RWPE1 (cell line): Measurements from ENCODE around the gene TELO2.
"Not testable (repeated sequence)": the region's sequence is repeated elsewhere in the genome, so short reads cannot be mapped to it uniquely, and the experiment has no call there.

Experiments used
- CTCF ChIA-PET: fragments of 350-600 bp; sonication (Branson Sonifier 250); formaldehyde crosslinking; extraction: SDS; loops from one replicate; lab custom pipeline; 2021; lab: Yijun Ruan, JAX
- POLR2A ChIA-PET: fragments of 400-600 bp; formaldehyde crosslinking; extraction: SDS; loops from one replicate; lab custom pipeline; 2020; ENCODE audit warnings: antibody characterized with exemption; ENCODE audit not compliant: low non-redundant PET; lab: Yijun Ruan, JAX
- DNase-seq: peaks from one replicate; pipeline ENCODE4 v3.0.0; 2012; ENCODE audit warnings: low spot score
- H3K27ac ChIP-seq: fragments of 450-650 bp; 2 replicates; pipeline ENCODE4 v1.5.1; 2017
- TF ChIP-seq, protein P1 (sequence below): fragments of 450-650 bp; conservative IDR thresholded peaks from 2 replicates; pipeline ENCODE4 v1.5.1; 2017; ENCODE audit warnings: low read depth, mild to moderate bottlenecking

Gene TELO2

GRCh38 chr16:1464196-1464893, 28.8 kb upstream of the TELO2 start:
- TF ChIP-seq, protein P1, sequence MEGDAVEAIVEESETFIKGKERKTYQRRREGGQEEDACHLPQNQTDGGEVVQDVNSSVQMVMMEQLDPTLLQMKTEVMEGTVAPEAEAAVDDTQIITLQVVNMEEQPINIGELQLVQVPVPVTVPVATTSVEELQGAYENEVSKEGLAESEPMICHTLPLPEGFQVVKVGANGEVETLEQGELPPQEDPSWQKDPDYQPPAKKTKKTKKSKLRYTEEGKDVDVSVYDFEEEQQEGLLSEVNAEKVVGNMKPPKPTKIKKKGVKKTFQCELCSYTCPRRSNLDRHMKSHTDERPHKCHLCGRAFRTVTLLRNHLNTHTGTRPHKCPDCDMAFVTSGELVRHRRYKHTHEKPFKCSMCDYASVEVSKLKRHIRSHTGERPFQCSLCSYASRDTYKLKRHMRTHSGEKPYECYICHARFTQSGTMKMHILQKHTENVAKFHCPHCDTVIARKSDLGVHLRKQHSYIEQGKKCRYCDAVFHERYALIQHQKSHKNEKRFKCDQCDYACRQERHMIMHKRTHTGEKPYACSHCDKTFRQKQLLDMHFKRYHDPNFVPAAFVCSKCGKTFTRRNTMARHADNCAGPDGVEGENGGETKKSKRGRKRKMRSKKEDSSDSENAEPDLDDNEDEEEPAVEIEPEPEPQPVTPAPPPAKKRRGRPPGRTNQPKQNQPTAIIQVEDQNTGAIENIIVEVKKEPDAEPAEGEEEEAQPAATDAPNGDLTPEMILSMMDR, result no peak
- ChIA-PET CTCF (interaction anchor here (0.5 to 0.7 kb wide), 3 partner anchors 9 to 815 kb away, joined by 3 to 4 read pairs (median 3); no protein-coding TSS in a partner anchor), POLR2A (no interaction called here)
- H3K27ac ChIP-seq, result no peak overlapping the region; the same call in 1 of the 2 replicates
- DNase-seq, result no peak

DNA sequence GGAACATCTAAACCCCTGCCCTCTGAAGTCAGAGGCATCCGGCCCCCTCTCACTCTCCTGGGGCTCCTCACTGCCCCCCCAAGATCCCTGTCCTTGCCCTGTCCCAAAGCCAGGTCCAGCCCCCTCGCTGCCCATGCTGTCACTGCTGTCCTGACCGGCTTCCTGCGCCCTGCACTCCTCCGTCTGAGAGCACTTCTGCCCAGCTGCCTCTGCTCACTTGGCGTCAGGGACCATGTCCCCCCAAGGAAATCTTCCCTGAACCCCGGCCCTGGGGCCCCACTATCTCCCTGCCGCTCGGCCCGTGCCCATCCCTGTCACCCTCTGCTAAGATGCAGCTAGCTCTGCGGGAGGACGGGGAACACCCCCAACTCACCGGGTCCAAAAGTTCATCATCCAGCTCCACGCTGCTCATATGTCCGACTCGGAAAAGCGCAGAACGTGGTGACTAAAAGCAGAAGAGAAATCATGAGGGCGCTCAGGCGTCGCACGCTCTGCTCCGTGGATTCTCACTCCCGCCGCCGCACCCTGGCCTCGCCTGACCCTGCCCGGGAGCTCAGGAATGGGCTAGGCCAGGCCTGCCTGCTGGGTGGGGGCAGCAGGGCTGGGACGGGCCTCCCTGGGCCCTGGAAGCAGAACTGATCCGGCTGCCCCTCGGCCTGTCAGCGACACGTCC, 28.1 kb upstream of the TELO2 start:
- TF ChIP-seq, protein P1, result no peak
- POLR2A ChIA-PET, result interaction anchor here (0.6 kb wide), 1 partner anchor 213 kb away, joined by 3 read pairs; the partner anchor contains the start of gene JPT2
- H3K27ac ChIP-seq, result no peak overlapping the region
- CTCF ChIA-PET, result interaction anchor here (0.5 to 0.6 kb wide), 2 partner anchors 245 to 814 kb away, joined by 3 to 4 read pairs; no protein-coding TSS in a partner anchor
- DNase-seq, result no peak

DNA sequence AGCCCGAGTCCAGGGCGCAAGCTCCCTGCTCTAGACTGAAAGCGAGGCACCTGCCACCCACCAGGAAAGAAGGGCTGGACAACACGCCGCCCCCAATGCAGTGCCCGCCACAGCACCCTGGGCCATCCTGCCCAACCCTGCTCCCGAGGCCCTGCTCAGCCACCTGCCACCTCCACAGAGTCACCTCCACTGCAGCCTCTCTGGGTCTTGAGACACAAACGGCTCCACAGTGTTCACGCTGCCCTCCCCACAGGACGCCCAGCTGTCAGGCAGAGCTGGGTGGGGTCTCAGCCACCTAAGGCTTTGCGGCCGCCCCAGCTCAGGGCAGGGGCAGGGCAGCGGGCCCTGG, 27.6 kb upstream of the TELO2 start:
- POLR2A ChIA-PET, result interaction anchor here (0.6 kb wide), 1 partner anchor 213 kb away, joined by 3 read pairs; the partner anchor contains the start of gene JPT2
- CTCF ChIA-PET, result no interaction called here
- H3K27ac ChIP-seq, result no peak overlapping the region

DNA sequence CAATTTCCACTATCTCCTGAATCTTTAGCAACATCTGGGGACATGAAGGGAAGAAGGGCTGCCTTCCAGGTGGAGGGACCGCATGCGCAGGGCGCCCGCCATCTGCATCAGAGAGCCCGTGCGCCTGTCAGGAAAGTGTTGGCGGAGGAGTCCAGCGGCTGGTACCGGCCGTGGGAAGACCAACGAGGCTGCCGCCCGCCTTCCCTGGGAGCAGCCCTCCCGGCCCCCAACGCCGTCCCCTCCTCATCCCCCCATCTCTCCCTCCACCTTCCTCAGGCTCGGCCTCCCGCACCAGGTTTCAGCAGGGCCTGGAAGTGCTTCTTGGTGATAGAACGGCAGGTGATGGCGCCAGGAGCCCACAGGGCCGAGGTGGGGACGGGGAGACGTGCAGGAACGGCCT, 27.1 kb upstream of the TELO2 start:
- POLR2A ChIA-PET, result no interaction called here
- CTCF ChIA-PET, result no interaction called here
- no peak for DNase-seq
- TF ChIP-seq, protein P1, result no peak
- H3K27ac ChIP-seq, result no peak overlapping the region

More for the DNA sequence above, 27.6 kb upstream of the TELO2 start:
- TF ChIP-seq, protein P1, result no peak
- no peak for DNase-seq

DNA sequence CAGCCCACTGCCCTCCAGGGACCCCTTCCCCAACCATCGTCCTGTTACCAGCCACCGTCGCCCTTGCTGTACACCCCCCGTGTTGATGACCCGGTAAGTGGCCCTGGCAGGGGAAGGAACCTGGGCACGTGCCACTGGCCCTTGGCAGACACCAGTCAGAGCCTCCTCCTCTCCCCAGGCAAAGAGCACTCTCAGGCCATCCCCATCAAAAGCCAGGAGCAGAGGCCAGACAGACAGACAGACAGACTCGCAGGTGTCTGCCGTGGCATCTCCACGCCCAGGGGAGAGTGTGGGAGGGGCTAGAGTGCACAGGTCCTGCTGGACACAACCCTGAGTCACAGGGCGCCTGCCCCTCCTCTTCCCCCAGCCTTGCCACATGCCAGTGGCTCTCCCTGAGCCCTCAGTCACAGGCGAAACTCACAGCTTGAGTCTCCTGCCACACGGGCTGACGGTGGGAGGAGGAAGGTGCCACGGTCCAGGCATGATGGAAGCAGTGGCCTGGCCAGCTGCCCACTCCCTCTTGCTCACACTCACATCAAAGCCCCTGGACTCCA, 26.1 kb upstream of the TELO2 start:
- H3K27ac ChIP-seq, result peak overlapping the region; percentile 25
- CTCF ChIA-PET, result no interaction called here
- TF ChIP-seq, protein P1, result no peak
- DNase-seq, result peak; percentile 8
- POLR2A ChIA-PET, result no interaction called here

GRCh38 chr16:1468426-1468810, 24.7 kb upstream of the TELO2 start:
- POLR2A ChIA-PET, result no interaction called here
- TF ChIP-seq, protein P1, result no peak
- CTCF ChIA-PET, result interaction anchor here (0.7 kb wide), 1 partner anchor 67 kb away, joined by 3 read pairs; no protein-coding TSS in a partner anchor
- no peak for DNase-seq
- H3K27ac ChIP-seq, result no peak overlapping the region

DNA sequence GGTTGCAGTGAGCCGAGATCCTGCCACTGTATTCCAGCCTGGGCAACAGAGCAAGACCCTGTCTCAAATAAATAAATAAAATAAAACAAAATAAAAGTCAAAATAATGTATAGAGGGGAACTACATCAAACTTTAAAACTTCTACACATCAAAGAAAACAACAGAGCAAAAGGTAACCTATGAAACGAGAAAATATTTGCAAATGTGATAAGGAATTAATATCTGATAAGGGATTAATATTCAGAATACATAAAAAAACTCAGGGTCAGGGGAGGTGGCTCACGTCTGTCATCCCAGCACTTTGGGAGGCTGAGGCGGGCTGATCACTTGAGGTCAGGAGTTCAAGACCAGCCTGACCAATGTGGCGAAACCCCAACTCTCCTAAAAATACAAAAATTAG, 24.0 kb upstream of the TELO2 start:
- H3K27ac ChIP-seq, DNase-seq, CTCF ChIA-PET, POLR2A ChIA-PET: not testable (repeated sequence)
